Stimulated activated CD4-positive, alpha-beta T cell treated with anti-CD3 and anti-CD28 coated beads, Interleukin-2, amount 100 ng/mL, for 24 hours (primary cell): ENCODE results near the gene SLC25A36.

Experiments
- DNase-seq, 2 donors: peaks; one replicate each; pipeline ENCODE4 v3.0.0-alpha.2; 2020

Gene SLC25A36

DNA sequence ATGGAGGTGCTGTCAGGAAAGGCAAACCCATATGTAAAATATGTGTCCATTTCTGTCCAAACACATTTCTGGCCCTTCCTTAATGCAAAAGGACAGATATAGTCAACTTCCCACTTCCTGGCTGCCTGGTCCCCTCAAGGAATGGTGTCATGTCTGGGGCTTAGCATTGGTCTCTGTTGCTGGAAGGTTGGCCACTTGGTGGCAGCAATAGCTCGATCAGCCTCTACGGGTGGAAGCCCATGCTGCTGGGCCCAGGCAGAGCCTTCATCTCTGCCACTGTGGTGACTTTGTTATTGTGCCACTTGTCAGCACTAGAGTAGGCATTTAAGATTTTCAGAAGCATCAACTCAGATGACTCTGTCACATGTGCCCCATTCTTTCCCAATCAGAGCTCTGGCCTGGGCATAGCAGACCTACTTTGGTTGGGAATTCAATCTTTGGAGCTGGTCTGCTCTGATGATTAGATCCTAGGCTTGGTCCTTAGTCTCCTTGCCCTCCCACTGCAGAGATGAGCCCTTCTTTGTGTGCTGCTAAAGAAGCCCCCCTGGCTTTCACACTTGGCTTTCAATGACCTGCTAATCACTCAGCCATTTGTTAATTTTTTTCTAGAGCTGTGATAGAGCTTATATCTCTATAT, 58.5 kb downstream of the SLC25A36 start:
- DNase-seq = peak; percentile 39 to 51

DNA sequence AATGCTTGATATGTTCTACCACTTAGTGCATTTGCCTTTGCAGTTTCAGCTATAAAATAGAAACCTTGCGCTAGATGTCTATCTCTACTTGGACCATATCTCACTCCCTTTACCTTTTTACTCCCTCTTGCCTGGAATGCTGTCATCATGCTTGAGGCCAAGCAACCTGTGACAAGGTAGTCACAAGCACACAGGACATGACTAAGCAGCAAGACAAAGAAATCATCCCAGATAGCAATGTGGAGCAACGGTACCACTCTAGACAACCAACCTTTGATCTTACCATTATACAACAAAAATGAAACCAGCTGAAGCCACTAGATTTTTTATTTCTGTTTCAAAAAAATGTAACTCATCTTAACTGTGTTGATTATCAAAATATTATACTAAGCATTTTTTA, 59.0 kb downstream of the SLC25A36 start:
- no peak for DNase-seq

GRCh38 chr3:141006344-141006743, 64.7 kb downstream of the SLC25A36 start:
- DNase-seq = no peak

- DNase-seq = no peak
These were observed 67.9 kb downstream of the SLC25A36 start for GRCh38 chr3:141009496-141009895.

GRCh38 chr3:141011232-141011996, 69.8 kb downstream of the SLC25A36 start:
- DNase-seq = peak; percentile 77 to 88

DNA sequence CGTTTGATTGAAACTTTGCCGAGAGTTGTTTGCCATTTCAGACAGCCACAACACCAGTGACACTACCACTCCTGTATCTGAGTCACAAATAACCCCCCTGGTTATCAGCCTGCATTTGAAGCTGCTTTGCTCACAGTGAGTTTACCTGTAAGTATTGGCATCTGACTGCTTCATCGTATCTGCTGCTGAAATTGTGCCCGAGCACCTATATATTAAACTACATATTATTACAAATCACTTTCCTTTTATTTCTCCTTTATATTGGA, 70.3 kb downstream of the SLC25A36 start:
- DNase-seq = no peak

GRCh38 chr3:141012571-141012970, 70.9 kb downstream of the SLC25A36 start:
- DNase-seq = no peak

GRCh38 chr3:141015481-141015880, 73.8 kb downstream of the SLC25A36 start:
- no peak for DNase-seq

DNA sequence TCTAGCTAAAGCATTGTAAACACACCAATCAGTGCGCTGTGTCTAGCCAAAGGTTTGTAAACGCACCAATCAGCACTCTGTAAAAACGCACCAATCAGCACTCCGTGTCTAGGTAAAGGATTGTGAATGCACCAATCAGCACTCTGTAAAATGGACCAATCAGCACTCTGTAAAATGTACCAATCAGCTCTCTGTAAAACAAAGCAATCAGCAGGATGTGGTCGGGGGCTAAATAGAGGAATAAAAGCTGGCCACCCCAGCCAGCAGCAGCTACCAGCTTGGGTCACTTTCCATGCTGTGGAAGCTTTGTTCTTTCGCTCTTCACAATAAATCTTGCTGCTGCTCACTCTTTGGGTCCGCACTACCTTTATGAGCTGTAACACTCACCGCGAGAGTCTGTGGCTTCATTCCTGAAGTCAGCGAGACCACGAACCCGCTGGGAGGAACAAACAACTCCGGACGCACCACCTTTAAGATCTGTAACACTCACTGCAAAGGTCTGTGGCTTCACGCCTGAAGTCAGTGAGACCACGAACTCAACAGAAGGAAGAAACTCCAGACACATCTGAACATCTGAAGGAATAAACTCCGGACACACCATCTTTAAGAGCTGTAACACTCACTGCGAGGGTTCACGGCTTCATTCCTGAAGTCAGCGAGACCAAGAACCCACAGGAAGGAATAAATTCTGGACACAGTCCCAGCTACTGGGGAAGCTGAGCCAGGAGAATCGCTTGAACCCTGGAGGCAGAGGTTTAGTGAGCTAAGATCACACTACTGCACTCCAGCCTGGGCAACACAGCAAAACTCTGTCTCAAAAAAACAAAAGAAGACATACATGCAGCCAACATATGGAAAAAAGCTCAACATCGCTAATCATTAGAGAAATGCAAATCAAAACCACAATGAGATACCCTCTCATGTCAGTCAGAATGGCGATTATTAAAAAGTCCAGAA, 76.0 kb downstream of the SLC25A36 start:
- peak in 1 of 2 donors; percentile 4 for DNase-seq

DNA sequence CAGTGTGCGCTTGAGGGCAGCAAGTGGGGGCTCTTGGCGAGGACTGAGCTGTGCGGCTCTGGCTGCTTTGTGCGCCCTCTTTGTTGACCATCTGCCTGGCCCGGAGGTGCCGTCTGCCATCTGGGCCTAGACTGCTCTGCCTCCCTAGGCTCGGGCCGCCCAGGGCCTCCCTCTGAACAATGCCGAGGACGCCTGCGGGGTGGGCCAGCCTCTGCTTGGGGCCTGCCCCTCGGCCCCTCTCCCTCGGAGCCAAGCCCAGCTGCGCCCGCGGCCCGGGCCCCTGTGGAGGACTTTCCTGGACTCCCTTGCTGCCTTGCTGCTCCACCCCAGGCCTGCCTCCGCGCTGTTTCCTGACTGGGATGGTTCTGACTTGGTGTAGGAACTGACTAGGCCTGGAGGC, 77.6 kb downstream of the SLC25A36 start:
- no peak for DNase-seq

DNA sequence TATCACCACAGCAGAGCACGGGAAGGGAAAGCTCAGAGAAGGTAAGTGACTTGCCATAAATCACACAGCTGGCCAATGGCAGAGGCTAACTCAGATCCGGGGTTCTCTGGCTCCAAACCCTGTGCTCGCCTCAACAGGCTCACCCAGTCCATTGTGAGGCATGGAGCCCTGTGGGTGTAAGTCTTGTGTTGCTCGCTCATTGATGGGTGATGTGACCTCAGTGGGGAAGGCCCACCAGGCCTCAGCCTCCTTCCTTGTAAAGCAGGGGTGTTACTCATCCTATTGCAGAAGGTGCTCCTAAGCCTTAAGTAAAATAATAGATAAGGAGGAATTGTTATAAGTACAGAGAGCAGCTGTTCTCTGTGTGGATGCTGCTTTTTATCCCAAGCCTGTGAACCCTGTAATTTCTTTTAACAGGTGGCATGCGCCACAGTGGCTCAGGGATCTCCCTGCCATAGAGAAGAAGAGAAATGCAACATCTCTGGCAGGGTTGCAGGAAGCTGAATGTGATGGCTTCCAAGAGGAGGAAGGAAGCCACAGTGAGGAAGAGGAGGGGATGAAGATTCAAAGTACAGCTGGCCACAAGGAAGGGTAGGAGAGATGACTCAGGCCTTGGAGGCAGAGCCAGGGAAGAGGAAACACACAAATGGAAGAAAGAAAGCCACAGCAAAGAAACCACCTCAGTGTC, 78.7 kb downstream of the SLC25A36 start:
- no peak for DNase-seq

DNA sequence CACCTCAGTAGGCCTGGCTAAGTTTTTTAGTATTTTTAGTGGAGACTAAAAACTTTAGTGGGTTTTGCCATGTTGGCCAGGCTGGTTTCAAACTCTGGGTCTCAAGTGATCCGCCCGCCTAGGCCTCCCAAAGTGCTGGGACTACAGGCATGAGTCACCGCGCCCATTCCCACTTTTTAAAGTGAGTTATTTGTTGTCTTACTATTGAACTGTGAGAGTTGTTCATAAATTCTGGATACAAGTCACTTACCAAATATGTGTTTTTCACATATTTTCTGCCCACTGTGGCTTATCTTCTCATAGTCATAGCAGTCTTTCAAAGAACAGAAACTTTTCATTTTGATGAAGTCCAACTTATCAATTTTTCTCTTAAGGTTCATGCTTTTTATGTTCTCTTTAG, 79.6 kb downstream of the SLC25A36 start:
- no peak for DNase-seq
